GM12892 (cell line): Measurements from ENCODE around the gene DOK7.

ENCODE experiments used
- POLR2A ChIP-seq: IDR thresholded peaks from 2 replicates; pipeline ENCODE4 v1.6.1; 2011; ENCODE audit warnings: low read depth, low read length, control low read depth
- POLR2AphosphoS5 ChIP-seq: IDR thresholded peaks from 2 replicates; pipeline ENCODE4 v1.6.1; 2011; ENCODE audit warnings: low read depth, low read length, control low read depth
- TAF1 ChIP-seq: IDR thresholded peaks from 2 replicates; pipeline ENCODE4 v1.6.1; 2011; ENCODE audit warnings: low read depth, mild to moderate bottlenecking, control low read depth, low read length, borderline replicate concordance

DNA sequence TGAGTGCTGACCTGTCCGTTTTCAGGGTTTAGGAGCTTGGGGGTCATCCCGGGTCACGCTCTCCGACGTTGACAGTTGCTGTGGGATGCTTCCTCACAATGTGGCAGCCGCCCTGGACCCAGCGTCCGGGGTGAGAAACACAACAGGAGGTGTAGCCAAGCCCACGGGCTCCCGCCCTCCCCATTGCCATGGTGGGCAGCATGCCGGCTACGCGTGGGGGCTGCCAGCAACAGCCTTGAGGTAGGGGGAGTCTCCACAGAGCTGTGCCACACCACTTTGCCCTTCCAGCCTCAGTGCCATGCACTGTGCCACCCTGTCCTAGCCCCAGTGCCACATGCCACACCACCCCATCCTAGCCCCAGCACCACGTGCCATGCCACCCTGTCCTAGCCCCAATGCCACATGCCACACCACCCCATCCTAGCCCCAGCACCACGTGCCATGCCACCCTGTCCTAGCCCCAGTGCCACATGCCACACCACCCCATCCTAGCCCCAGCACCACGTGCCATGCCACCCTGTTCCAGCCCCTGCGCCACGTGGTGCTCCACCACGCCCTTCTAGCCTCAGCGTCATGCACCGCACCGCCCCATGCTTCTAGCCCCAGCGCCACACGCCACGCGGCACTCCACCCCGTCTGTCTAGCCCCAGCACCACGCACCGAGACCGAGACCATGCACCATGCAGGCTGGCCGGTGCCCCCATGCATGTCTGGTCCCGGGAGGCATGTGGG lies 29.8 kb upstream of the DOK7 start:
- TF ChIP-seq POLR2AphosphoS5 (no peak), POLR2A (no peak), TAF1 (no peak)
